Neutrophil (primary cell): ENCODE results near the gene C22orf23.

Experiments used
- H3K27ac ChIP-seq: fragments of 200-600 bp; sonication (generic); 2 replicates; pipeline ENCODE4 v1.5.1; 2016; ENCODE audit warnings: mild to moderate bottlenecking, moderate library complexity
- H3K27me3 ChIP-seq: fragments of 200-600 bp; sonication (generic); 2 replicates; pipeline ENCODE4 v1.6.0; 2016; ENCODE audit warnings: mild to moderate bottlenecking
- H3K36me3 ChIP-seq: fragments of 200-600 bp; sonication (generic); 2 replicates; pipeline ENCODE4 v1.5.1; 2017
- H3K4me1 ChIP-seq, 2 experiments: fragments of 200-600 bp in 1 of 2; sonication (generic) in 1 of 2; 1 replicate in 1 of 2; 2 replicates in 1 of 2; pipeline versions ENCODE4 v1.5.1 to v1.6.1; 2013 to 2016; ENCODE audit warnings: low read depth in 1 of 2, low read length in 1 of 2, mild to moderate bottlenecking in 1 of 2, moderate library complexity in 1 of 2; ENCODE audit not compliant: control insufficient read depth in 1 of 2, insufficient read depth in 1 of 2
- H3K4me3 ChIP-seq, 2 experiments: fragments of 200-600 bp in 1 of 2; sonication (generic) in 1 of 2; 1 replicate in 1 of 2; 2 replicates in 1 of 2; pipeline ENCODE4 v1.5.1; 2013 to 2016; ENCODE audit warnings: low read depth in 1 of 2, low read length in 1 of 2, mild to moderate bottlenecking in 1 of 2, moderate library complexity in 1 of 2
- H3K9me3 ChIP-seq: fragments of 200-600 bp; sonication (generic); 2 replicates; pipeline ENCODE4 v1.5.1; 2016
- TF ChIP-seq, protein P1 (sequence below): fragments of 200-600 bp; sonication (generic); IDR thresholded peaks from 2 replicates; pipeline ENCODE4 v1.5.1; 2016; ENCODE audit warnings: antibody characterized with exemption

The C22orf23 gene

DNA sequence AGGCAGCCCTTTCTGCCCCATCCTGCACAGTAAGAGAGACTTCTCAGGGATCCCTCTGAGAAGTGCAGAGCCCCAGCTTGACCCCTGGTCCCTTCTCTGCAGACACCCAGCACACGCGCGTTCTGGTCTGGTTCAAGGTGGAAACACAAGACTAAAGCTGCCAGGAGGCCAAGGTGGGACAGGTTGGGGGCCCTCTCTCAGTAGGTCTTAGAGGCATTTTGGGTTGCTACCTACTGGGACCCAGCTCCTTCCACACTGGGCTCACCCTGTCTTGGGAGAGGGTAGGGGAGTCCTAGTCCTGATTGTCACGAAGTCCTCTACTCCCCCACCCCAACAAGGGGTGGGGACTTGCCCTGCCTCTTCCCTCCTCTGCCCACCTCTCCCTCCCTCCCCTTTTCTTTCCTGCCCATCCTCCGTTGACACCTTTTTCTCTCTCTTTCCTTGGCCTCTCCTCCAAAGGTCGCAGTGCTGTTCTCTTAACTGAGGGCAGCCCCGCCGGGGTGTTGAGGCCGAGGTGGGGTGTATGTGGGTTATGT lies 31.7 kb upstream of the C22orf23 start:
- TF ChIP-seq, protein P1, sequence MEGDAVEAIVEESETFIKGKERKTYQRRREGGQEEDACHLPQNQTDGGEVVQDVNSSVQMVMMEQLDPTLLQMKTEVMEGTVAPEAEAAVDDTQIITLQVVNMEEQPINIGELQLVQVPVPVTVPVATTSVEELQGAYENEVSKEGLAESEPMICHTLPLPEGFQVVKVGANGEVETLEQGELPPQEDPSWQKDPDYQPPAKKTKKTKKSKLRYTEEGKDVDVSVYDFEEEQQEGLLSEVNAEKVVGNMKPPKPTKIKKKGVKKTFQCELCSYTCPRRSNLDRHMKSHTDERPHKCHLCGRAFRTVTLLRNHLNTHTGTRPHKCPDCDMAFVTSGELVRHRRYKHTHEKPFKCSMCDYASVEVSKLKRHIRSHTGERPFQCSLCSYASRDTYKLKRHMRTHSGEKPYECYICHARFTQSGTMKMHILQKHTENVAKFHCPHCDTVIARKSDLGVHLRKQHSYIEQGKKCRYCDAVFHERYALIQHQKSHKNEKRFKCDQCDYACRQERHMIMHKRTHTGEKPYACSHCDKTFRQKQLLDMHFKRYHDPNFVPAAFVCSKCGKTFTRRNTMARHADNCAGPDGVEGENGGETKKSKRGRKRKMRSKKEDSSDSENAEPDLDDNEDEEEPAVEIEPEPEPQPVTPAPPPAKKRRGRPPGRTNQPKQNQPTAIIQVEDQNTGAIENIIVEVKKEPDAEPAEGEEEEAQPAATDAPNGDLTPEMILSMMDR, result no peak
- Histone ChIP-seq H3K27ac (no peak overlapping the region), H3K27me3 (no peaks in the 10 kb centered on the region), H3K9me3 (no peaks in the 10 kb centered on the region), H3K4me1 (no peaks in the 10 kb centered on the region), H3K4me3 (no peak overlapping the region), H3K36me3 (no peaks in the 10 kb centered on the region)

DNA sequence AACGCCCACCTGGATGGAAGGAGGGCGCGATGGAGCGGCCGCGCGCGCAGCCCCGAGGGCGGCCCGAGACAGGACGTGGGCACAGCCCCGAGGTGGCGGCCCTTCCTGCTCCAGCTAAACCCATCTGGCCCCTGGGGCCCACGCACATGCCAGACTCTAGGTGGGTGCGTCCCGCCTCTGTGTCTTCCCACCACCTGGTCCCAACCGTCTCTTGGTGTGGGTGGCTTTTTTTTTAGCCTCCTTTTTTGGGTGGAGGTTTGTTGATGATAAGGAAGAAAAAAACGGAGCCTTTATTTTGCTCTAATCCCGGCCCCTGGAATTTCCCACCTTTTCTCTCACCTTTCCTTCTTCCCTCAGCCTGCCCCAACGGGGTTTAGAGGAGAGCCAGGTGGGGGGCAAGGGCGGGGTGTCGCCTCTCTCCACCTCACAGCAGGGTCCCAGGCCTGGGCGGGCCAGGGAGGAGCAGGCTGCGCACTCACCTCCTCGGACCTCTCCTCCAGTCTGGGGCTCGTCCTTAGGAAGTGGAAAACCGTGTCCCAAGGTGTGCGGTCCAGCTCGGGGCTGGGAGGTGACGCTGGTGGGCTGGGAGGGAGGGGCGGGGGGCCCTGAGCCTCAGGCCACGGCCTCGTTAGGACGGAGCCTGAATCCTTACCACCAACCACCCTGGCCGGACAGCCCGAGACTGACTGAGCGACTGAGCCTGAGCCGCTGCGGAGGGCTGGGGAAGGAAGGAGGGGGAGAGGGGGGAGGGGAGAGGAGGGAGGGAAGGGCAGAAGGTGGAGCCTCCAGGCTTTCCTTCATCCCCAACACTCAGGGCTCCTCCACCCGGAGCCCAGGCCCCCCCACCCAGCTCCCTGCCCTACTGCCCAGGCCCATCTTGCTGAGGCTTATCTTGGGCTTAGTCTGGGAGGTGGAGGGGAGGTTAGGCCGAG lies 30.7 kb upstream of the C22orf23 start, which contains the start of gene SOX10:
SOX10 (minus strand) TSS at position 696 of the 932 bp plus-strand sequence. CDS start 771 bp downstream, outside the sequence.
- Histone ChIP-seq H3K4me1 (no peaks in the 10 kb centered on the region), H3K27ac (no peak within 1 kb of the TSS), H3K36me3 (no peaks in the 10 kb centered on the region), H3K9me3 (no peaks in the 10 kb centered on the region), H3K27me3 (no peaks in the 10 kb centered on the region), H3K4me3 (no peak within 1 kb of the TSS)
- TF ChIP-seq, protein P1, result no peak

DNA sequence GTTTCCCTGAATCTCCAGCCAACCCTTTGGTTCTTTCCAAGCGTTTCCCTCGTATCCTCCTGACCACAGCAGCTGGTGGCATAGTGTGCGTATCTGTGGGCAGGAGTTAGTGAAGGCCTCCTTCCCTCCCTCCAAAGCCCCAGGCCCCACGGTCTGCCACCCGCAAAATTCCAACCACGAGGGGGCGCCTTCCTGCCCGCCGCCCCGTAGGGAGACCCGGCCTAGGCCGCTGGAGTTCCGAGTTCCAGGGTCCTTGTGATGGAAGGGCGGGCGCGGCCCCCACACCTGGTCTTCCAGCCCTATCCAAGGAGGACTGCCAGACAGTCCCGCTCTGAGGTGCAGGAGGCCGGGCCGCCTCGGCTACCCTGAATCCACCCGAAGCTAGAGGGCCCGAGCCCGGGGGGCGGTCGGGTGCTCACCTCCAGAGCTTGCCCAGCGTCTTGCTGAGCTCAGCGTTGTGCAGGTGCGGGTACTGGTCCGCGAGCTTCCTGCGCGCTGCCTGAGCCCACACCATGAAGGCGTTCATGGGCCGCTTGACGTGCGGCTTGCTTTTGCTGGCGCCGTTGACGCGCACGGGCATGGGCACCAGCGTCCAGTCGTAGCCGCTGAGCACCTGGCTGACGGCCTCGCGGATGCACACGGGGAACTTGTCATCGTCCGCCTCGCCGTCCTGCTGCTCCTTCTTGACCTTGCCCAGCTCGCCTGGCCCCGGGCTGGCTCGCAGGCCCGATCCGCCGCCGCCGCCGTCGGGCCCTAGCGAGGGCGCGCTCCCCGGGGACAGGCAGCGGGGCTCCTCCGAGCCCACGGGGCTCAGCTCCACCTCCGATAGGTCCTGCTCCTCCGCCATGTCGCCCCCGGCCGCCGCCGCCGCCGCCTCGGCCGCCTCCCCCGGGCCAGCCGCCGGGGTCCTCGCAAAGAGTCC lies 29.8 kb upstream of the C22orf23 start:
- no peak overlapping the region for H3K4me3 ChIP-seq
- no peaks in the 10 kb centered on the region for H3K4me1 ChIP-seq
- no peak overlapping the region for H3K27ac ChIP-seq
- H3K27me3 ChIP-seq, result no peaks in the 10 kb centered on the region
- TF ChIP-seq, protein P1, result no peak
- no peaks in the 10 kb centered on the region for H3K9me3 ChIP-seq
- no peaks in the 10 kb centered on the region for H3K36me3 ChIP-seq

DNA sequence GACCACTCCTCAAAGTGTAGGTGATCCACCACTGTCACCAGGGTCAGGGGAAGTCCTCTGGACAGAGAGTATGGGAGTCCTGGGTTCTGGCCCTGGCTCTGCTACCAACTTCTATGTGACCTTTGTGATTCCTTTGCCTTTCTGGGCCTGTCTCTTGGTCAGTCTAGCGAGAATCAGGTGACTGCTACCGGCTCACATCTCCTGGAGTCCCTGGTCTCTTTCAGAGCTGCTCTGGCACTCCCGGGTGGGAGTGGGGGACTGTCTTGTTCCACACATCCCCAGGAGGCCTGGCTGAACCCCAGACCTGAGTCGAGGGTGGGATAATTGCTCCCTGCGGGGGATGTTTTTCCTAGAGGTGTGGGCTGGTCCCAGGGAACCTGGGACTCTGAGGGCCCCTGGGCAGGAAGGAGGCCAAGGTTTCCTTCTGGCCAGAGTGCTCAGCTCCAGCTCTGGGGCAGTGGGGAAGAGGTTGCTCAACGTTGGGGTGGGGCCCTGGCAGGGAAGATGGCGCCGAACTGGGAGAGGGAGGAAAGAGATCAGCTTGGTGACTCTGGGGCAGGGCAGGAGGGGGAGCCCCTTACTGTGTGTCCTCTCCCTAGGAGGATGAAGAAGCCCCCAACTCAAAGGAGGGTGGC lies 28.9 kb upstream of the C22orf23 start:
- Histone ChIP-seq H3K4me1 (no peaks in the 10 kb centered on the region), H3K4me3 (no peak overlapping the region), H3K36me3 (no peaks in the 10 kb centered on the region), H3K27ac (no peak overlapping the region), H3K9me3 (no peaks in the 10 kb centered on the region), H3K27me3 (no peaks in the 10 kb centered on the region)
- TF ChIP-seq, protein P1, result no peak
